K562 (cell line): Measurements from ENCODE around the gene SRP9. TPM values are rescaled to one million over a fixed set of nuclear protein-coding genes. Genes with fewer than 3 reads are reported as not detected.
"Not testable (repeated sequence)": the region's sequence is repeated elsewhere in the genome, so short reads cannot be mapped to it uniquely, and the experiment has no call there.

Experiments used
- ATAC-seq: fragments of 200-7000 bp; cut with Tn5 transposase; 3 replicates; pipeline ENCODE4 v1.9.1; 2020; ENCODE audit warnings: moderate library complexity
- BruUV-seq: library from RNA; stranded (reverse); fragments of 400-500 nt; replicated peaks from 2 replicates; lab custom pipeline; 2021; lab: Mats Ljungman, UMichigan
- CTCF ChIA-PET: fragments of 300-600 bp; formaldehyde crosslinking; extraction: SDS; loops from one replicate; lab custom pipeline; 2021; ENCODE audit warnings: low intra/inter-chr PET ratio; lab: Yijun Ruan, JAX
- POLR2A ChIA-PET: fragments of 300-600, 350-650 bp; sonication (Branson Sonifier 250); formaldehyde crosslinking; extraction: SDS; loops from one replicate; lab custom pipeline; 2021; ENCODE audit warnings: antibody characterized with exemption, inconsistent platforms; lab: Yijun Ruan, JAX
- DNase-seq, 4 experiments: peaks; one replicate each; pipeline versions ENCODE4 v3.0.0 to v3.0.0-alpha.2; 2011 to 2018; ENCODE audit warnings: low spot score in 3 of 4, mixed read lengths in 3 of 4; ENCODE audit errors: extremely low read depth in 1 of 4
- FAIRE-seq: peaks from 2 replicates; lab custom pipeline; 2011; peaks lifted over from hg19 to GRCh38; lab: Jason Lieb, UNC
- H2AFZ ChIP-seq: 2 replicates; pipeline ENCODE4 v1.6.0; 2011; ENCODE audit warnings: low read depth, low read length, control low read depth, inconsistent platforms
- H3K27ac ChIP-seq: fragments of 200-600 bp; 3 replicates; pipeline ENCODE4 v1.8.0; 2011; ENCODE audit warnings: low read depth, mild to moderate bottlenecking, control low read depth, inconsistent platforms, low read length, moderate library complexity, mixed read lengths; ENCODE audit errors: extremely low read depth
- H3K27me3 ChIP-seq, 2 experiments: fragments of 300-600 bp in 1 of 2; 2 replicates in 1 of 2; 3 replicates in 1 of 2; pipeline versions ENCODE4 v1.6.0 to v1.8.0; 2011; ENCODE audit warnings: inconsistent platforms in 2 of 2, low read length in 2 of 2, mild to moderate bottlenecking in 1 of 2, mixed read lengths in 1 of 2, moderate library complexity in 1 of 2; ENCODE audit not compliant: control insufficient read depth in 2 of 2, insufficient read depth in 2 of 2
- H3K36me3 ChIP-seq: fragments of 300-600 bp; 3 replicates; pipeline ENCODE4 v1.8.0; 2011; ENCODE audit warnings: mild to moderate bottlenecking, low read length, inconsistent platforms; ENCODE audit not compliant: control insufficient read depth, insufficient read depth
- H3K4me1 ChIP-seq, 2 experiments: fragments of 200-600 bp in 1 of 2; replicated peaks in 1 of 2; 2 replicates in 1 of 2; 3 replicates in 1 of 2; pipeline versions ENCODE4 v1.5.1 to v1.8.0; 2011; ENCODE audit warnings: inconsistent platforms in 2 of 2, low read length in 2 of 2, mild to moderate bottlenecking in 1 of 2, mixed read lengths in 1 of 2, moderate library complexity in 1 of 2; ENCODE audit not compliant: control insufficient read depth in 2 of 2, insufficient read depth in 2 of 2
- H3K4me2 ChIP-seq: 2 replicates; pipeline ENCODE4 v1.6.1; 2011; ENCODE audit warnings: low read length, control low read depth, inconsistent platforms, mixed read lengths; ENCODE audit not compliant: insufficient read depth
- H3K4me3 ChIP-seq: fragments of 200-600 bp; sonication (generic), shearing (Covaris generic); 2 replicates; pipeline ENCODE4 v1.5.1; 2016; ENCODE audit warnings: control low read depth, inconsistent platforms
- H3K79me2 ChIP-seq: fragments of 200-600 bp; 3 replicates; pipeline ENCODE4 v1.8.0; 2011; ENCODE audit warnings: low read length, inconsistent platforms; ENCODE audit not compliant: control insufficient read depth, insufficient read depth
- H3K9ac ChIP-seq, 2 experiments: 2 replicates each; pipeline versions ENCODE4 v1.6.0 to v1.6.1; 2011; ENCODE audit warnings: low read depth in 2 of 2, low read length in 2 of 2, control low read depth in 1 of 2, inconsistent platforms in 1 of 2, mild to moderate bottlenecking in 1 of 2, mixed read lengths in 1 of 2; ENCODE audit not compliant: insufficient read depth in 1 of 2
- H3K9me1 ChIP-seq: one replicate; pipeline ENCODE4 v1.6.0; 2011; ENCODE audit warnings: inconsistent platforms, mild to moderate bottlenecking, low read length, moderate library complexity; ENCODE audit not compliant: control insufficient read depth, insufficient read depth
- H3K9me3 ChIP-seq: replicated peaks from 2 replicates; pipeline ENCODE4 v1.5.1; 2011; ENCODE audit warnings: low read depth, low read length, inconsistent platforms; ENCODE audit not compliant: control insufficient read depth, insufficient read depth
- H4K20me1 ChIP-seq: replicated peaks from 2 replicates; pipeline ENCODE4 v1.6.1; 2011; ENCODE audit warnings: low read length, inconsistent platforms, mixed read lengths; ENCODE audit not compliant: control insufficient read depth, insufficient read depth
- POLR2AphosphoS5 ChIP-seq: IDR thresholded peaks from 2 replicates; pipeline ENCODE4 v1.6.1; 2011; ENCODE audit warnings: mild to moderate bottlenecking, low read depth, low read length, moderate library complexity; ENCODE audit not compliant: control insufficient read depth, insufficient read depth
- POLR2B ChIP-seq: fragments of 450-650 bp; IDR thresholded peaks from 2 replicates; pipeline ENCODE4 v1.6.1; 2018; ENCODE audit warnings: low read depth; ENCODE audit not compliant: partially characterized antibody
- RFX1 ChIP-seq: fragments of 450-650 bp; IDR thresholded peaks from 2 replicates; pipeline ENCODE4 v1.6.1; 2016; ENCODE audit warnings: mild to moderate bottlenecking, moderate library complexity
- ZNF41 ChIP-seq: fragments of 250-450 bp; sonication (Bioruptor Pico); conservative IDR thresholded peaks from 2 replicates; pipeline ENCODE4 v1.4.0; 2020; ENCODE audit warnings: mild to moderate bottlenecking
- WGBS: fragments of 100-300 bp; shearing (Covaris generic); methylation state at CpG from one replicate; pipeline ENCODE4 v1.1.6; 2016; ENCODE audit warnings: low coverage, mixed read lengths; ENCODE audit not compliant: insufficient coverage; ENCODE audit errors: missing lambda C conversion rate; 5-methylcytosine and 5-hydroxymethylcytosine counted together
- in situ Hi-C: fragments of 300-500 bp; cut with MboI; formaldehyde crosslinking; loops from 4 replicates; pipeline ENCODE4 v1.15.0; 2018; ENCODE audit warnings: inconsistent platforms, mixed read lengths
- intact Hi-C: fragments of 100-400 bp; cut with micrococcal nuclease; formaldehyde crosslinking; loops from 2 replicates; pipeline ENCODE4 v1.14.2; 2022
- polyA plus RNA-seq, 8 experiments: library from polyadenylated mRNA; depleted of rRNA in 4 of 8; stranded (reverse) in 5 of 8; unstranded in 3 of 8; fragments of >200 nt; fragmentation: Nextera tagmentation in 2 of 8; fragmentation: Illumina TruSeq in 1 of 8; extraction: Ambion mirVana in 2 of 8; extraction: Trizol in 1 of 8; gene quantifications; 2 replicates each; pipeline versions ENCODE4 v1.2.1 to v1.2.3, GENCODE V29; 2011 to 2014; ENCODE audit warnings: inconsistent platforms in 1 of 8, missing spikeins in 1 of 8
- total RNA-seq, 7 experiments: library from RNA; depleted of rRNA in 6 of 7; stranded (reverse); fragments of >200 nt in 6 of 7; fragmentation: Illumina TruSeq in 2 of 7; extraction: Trizol in 2 of 7; gene quantifications; 2 replicates each; pipeline versions ENCODE4 v1.2.1 to v1.2.3, GENCODE V29; 2011 to 2021; ENCODE audit warnings: low replicate concordance in 1 of 7

The SRP9 gene
- total and polyA plus RNA-seq, 9 of the 15 experiments (the other 6 are each of a cell fraction or from before 2014, with no cell fraction given) = 273 to 1,892 (median 668) TPM

GRCh38 chr1:225780630-225781029 is 3.0 kb downstream of the SRP9 start:
- Histone ChIP-seq H3K9me1 (peaks cover 5% of the 10 kb centered on the region), H3K9me3 (no peaks in the 10 kb centered on the region), H4K20me1 (peaks cover 19% of the 10 kb centered on the region), H3K9ac (peak overlapping the region in 1 of 2 experiments; percentile 6; a peak in 1 of 4 replicates), H3K4me2 (no peak overlapping the region), H3K27me3 (no peaks in the 10 kb centered on the region), H3K27ac (no peak overlapping the region), H2AFZ (no peak overlapping the region)
- ChIA-PET POLR2A (interaction anchor here (0.7 to 4.0 kb wide), 4 partner anchors 10 to 319 kb away, joined by 3 to 64 read pairs (median 3); no protein-coding TSS in a partner anchor), CTCF (interaction anchor here (0.6 kb wide), 2 partner anchors 225 to 668 kb away, joined by 3 to 4 read pairs; no protein-coding TSS in a partner anchor)
- no peak for ATAC-seq
- BruUV-seq = no TSS peak
- in situ Hi-C loops = no loop called here
- FAIRE-seq = no peak
- DNase-seq = no peak
- no peak for TF ChIP-seq ZNF41 (CRISPR knock-in tag)
- TF ChIP-seq POLR2AphosphoS5 = 0 out of 2 replicates have a peak, but pooled peaks have one; percentile 27
- no peak for TF ChIP-seq POLR2B
- TF ChIP-seq, all 486 proteins: peak for 1
- 87% methylated on average over 1 of the region's 1 CpG for WGBS
- no peak overlapping the region for H3K4me3 ChIP-seq
- intact Hi-C loops = no loop called here
- peaks cover 68% of the 10 kb centered on the region for H3K36me3 ChIP-seq
- peaks cover 5 to 17% of the 10 kb centered on the region in 2 experiments; a peak in 4 of 5 replicates for H3K4me1 ChIP-seq
- H3K79me2 ChIP-seq = peaks cover 76% of the 10 kb centered on the region

DNA sequence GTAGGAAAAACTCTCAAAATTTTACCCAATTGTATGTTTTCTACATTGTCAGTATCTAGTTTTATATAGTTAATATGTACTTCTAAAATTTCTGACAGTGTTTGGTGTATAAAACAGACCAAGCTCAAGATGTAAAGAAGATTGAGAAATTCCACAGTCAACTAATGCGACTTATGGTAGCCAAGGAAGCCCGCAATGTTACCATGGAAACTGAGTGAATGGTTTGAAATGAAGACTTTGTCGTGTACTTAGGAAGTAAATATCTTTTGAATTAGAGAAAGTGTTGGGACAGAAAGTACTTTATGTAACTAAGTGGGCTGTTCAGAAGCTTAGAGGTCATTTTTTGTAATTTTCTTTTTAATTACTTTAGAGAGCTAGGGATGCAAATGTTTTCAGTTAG is 11.5 kb downstream of the SRP9 start:
- H3K9me1 ChIP-seq, CTCF ChIA-PET, in situ Hi-C loops, H2AFZ ChIP-seq, intact Hi-C loops, BruUV-seq, DNase-seq, ATAC-seq, H3K9me3 ChIP-seq, H3K4me1 ChIP-seq, H3K4me3 ChIP-seq, H3K27ac ChIP-seq, H3K4me2 ChIP-seq, FAIRE-seq, H3K9ac ChIP-seq, H3K27me3 ChIP-seq, H4K20me1 ChIP-seq: not testable (repeated sequence)
- TF ChIP-seq RFX1 = peak; percentile 77
- 100% methylated on average over 1 of the region's 3 CpGs for WGBS
- H3K79me2 ChIP-seq = peaks cover 30% of the 10 kb centered on the region
- H3K36me3 ChIP-seq = peaks cover 63% of the 10 kb centered on the region
- POLR2A ChIA-PET = interaction anchor here (6.3 kb wide), 1 partner anchor 10 kb away, joined by 64 read pairs; the partner anchor contains the start of gene SRP9
